SH-SY5Y (cell line): Measurements from ENCODE around the gene MICALL2.

Source experiments
- GATA2 ChIP-seq: IDR thresholded peaks from 2 replicates; pipeline ENCODE4 v1.6.1; 2011; ENCODE audit warnings: mild to moderate bottlenecking, low read depth, low read length
- GATA3 ChIP-seq: IDR thresholded peaks from 2 replicates; pipeline ENCODE4 v1.6.1; 2011; ENCODE audit warnings: low read depth, mild to moderate bottlenecking, low read length, moderate library complexity

DNA sequence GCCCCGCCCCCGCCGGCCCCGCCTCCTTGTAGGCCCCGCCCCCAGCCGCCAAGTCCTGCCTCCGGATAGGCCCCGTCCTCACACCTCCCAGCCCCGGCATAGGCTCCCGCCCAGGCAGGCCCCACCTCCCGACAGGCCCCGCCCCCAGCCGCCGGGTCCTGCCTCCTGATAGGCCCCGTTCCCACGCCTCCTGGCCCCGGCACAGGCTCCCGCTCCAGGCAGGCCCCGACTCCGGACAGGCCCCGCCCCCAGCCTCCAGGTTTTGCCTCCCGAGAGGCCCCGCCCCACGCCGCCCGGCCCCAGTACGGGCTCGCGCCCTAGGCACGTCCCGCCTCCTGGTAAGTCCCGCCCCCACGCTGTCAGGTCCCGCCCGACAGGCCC lies 232 bp upstream of the MICALL2 start:
- TF ChIP-seq GATA3: no peak
- TF ChIP-seq GATA2: no peak
